ENCODE data around the gene INAFM1.
"Not testable (repeated sequence)": the region's sequence is repeated elsewhere in the genome, so short reads cannot be mapped to it uniquely, and the experiment has no call there.

The INAFM1 gene

GRCh38 chr19:47256693-47257410, 17.8 kb upstream of the INAFM1 start:
- H3K27ac Mint-ChIP-seq: peak overlapping the region; percentile 99
- H3K4me1 Mint-ChIP-seq: peaks cover 47% of the 10 kb centered on the region
- peak overlapping the region; percentile 95 for H3K4me3 Mint-ChIP-seq
- peaks cover 60% of the 10 kb centered on the region for H3K36me3 Mint-ChIP-seq
- no peaks in the 10 kb centered on the region for H3K9me3 Mint-ChIP-seq
- peak; percentile 89 for ATAC-seq
- peak; percentile 100 for DNase-seq (ENCODE audit: low spot score in 2 of 2)

GRCh38 chr19:47257411-47258169, 17.1 kb upstream of the INAFM1 start:
- H3K4me3 Mint-ChIP-seq: peak overlapping the region; percentile 95
- H3K36me3 Mint-ChIP-seq: peaks cover 68% of the 10 kb centered on the region
- peaks cover 47% of the 10 kb centered on the region for H3K4me1 Mint-ChIP-seq
- no peaks in the 10 kb centered on the region for H3K9me3 Mint-ChIP-seq
- no peak for DNase-seq (ENCODE audit: low spot score in 2 of 2)
- peak overlapping the region; percentile 99 for H3K27ac Mint-ChIP-seq
- peak; percentile 1 for ATAC-seq

GRCh38 chr19:47258434-47258833, 16.3 kb upstream of the INAFM1 start:
- Mint-ChIP-seq H3K4me3 (peak overlapping the region; percentile 95), H3K36me3 (peaks cover 76% of the 10 kb centered on the region), H3K27ac (peak overlapping the region; percentile 99), H3K4me1 (peaks cover 47% of the 10 kb centered on the region), H3K9me3 (no peaks in the 10 kb centered on the region)
- ATAC-seq (no peak), DNase-seq (ENCODE audit: low spot score in 2 of 2) (no peak)

GRCh38 chr19:47258895-47259555, 15.7 kb upstream of the INAFM1 start:
- peak overlapping the region; percentile 99 for H3K27ac Mint-ChIP-seq

GRCh38 chr19:47260476-47260875, 14.2 kb upstream of the INAFM1 start:
- DNase-seq (ENCODE audit: low spot score in 2 of 2) (no peak), ATAC-seq (no peak)
- peak overlapping the region; percentile 99 for H3K27ac Mint-ChIP-seq
- no peaks in the 10 kb centered on the region for H3K9me3 Mint-ChIP-seq
- H3K4me3 Mint-ChIP-seq: no peak overlapping the region
- H3K4me1 Mint-ChIP-seq: peaks cover 47% of the 10 kb centered on the region
- peaks cover 95% of the 10 kb centered on the region for H3K36me3 Mint-ChIP-seq

More at GRCh38 chr19:47258895-47259555, 15.7 kb upstream of the INAFM1 start:
- ATAC-seq: no peak
- no peak for DNase-seq (ENCODE audit: low spot score in 2 of 2)
- Mint-ChIP-seq H3K4me1 (peaks cover 47% of the 10 kb centered on the region), H3K36me3 (peaks cover 81% of the 10 kb centered on the region), H3K9me3 (no peaks in the 10 kb centered on the region), H3K4me3 (peak overlapping the region; percentile 95)

GRCh38 chr19:47261946-47262793, 12.5 kb upstream of the INAFM1 start:
- H3K4me3 Mint-ChIP-seq; H3K9me3 Mint-ChIP-seq; DNase-seq (ENCODE audit: low spot score in 2 of 2): not testable (repeated sequence)
- Mint-ChIP-seq H3K36me3 (peaks cover 98% of the 10 kb centered on the region), H3K27ac (peak overlapping the region; percentile 17), H3K4me1 (peaks cover 38% of the 10 kb centered on the region)
- peak; percentile 8 for ATAC-seq

- Mint-ChIP-seq H3K27ac (no peak overlapping the region), H3K36me3 (peaks cover 95% of the 10 kb centered on the region), H3K4me3 (no peak overlapping the region), H3K4me1 (peaks cover 14% of the 10 kb centered on the region), H3K9me3 (no peaks in the 10 kb centered on the region)
- no peak for ATAC-seq
- DNase-seq (ENCODE audit: low spot score in 2 of 2): no peak
Measured at GRCh38 chr19:47264629-47265028, 10.1 kb upstream of the INAFM1 start.

GRCh38 chr19:47266401-47266941, 8.2 kb upstream of the INAFM1 start:
- ATAC-seq (no peak), DNase-seq (ENCODE audit: low spot score in 2 of 2) (no peak)
- Mint-ChIP-seq H3K4me3 (no peak overlapping the region), H3K9me3 (no peaks in the 10 kb centered on the region), H3K27ac (no peak overlapping the region), H3K4me1 (no peaks in the 10 kb centered on the region), H3K36me3 (peaks cover 95% of the 10 kb centered on the region)

GRCh38 chr19:47267350-47267759, 7.3 kb upstream of the INAFM1 start:
- H3K9me3 Mint-ChIP-seq: no peaks in the 10 kb centered on the region
- peaks cover 90% of the 10 kb centered on the region for H3K36me3 Mint-ChIP-seq
- H3K4me1 Mint-ChIP-seq: peaks cover 6% of the 10 kb centered on the region
- ATAC-seq: no peak
- H3K27ac Mint-ChIP-seq: no peak overlapping the region
- no peak for DNase-seq (ENCODE audit: low spot score in 2 of 2)
- H3K4me3 Mint-ChIP-seq: no peak overlapping the region

GRCh38 chr19:47268028-47268427, 6.7 kb upstream of the INAFM1 start:
- Mint-ChIP-seq H3K27ac (no peak overlapping the region), H3K4me1 (peaks cover 13% of the 10 kb centered on the region), H3K9me3 (no peaks in the 10 kb centered on the region), H3K4me3 (no peak overlapping the region), H3K36me3 (peaks cover 90% of the 10 kb centered on the region)
- DNase-seq (ENCODE audit: low spot score in 2 of 2): no peak
- no peak for ATAC-seq

- Mint-ChIP-seq H3K36me3 (peaks cover 91% of the 10 kb centered on the region), H3K27ac (no peak overlapping the region), H3K4me3 (no peak overlapping the region), H3K9me3 (no peaks in the 10 kb centered on the region), H3K4me1 (peaks cover 14% of the 10 kb centered on the region)
- ATAC-seq (no peak), DNase-seq (ENCODE audit: low spot score in 2 of 2) (no peak)
Measured at GRCh38 chr19:47269596-47269995, 5.1 kb upstream of the INAFM1 start.

GRCh38 chr19:47270408-47270807, 4.3 kb upstream of the INAFM1 start:
- ATAC-seq (no peak), DNase-seq (ENCODE audit: low spot score in 2 of 2) (no peak)
- Mint-ChIP-seq H3K27ac (peak overlapping the region; percentile 30), H3K4me1 (peaks cover 18% of the 10 kb centered on the region), H3K36me3 (peaks cover 88% of the 10 kb centered on the region), H3K4me3 (no peak overlapping the region), H3K9me3 (no peaks in the 10 kb centered on the region)

- H3K36me3 Mint-ChIP-seq: peaks cover 85% of the 10 kb centered on the region
- ATAC-seq (no peak), DNase-seq (ENCODE audit: low spot score in 2 of 2) (no peak)
- H3K4me3 Mint-ChIP-seq: peak overlapping the region; percentile 94
- no peaks in the 10 kb centered on the region for H3K9me3 Mint-ChIP-seq
- H3K4me1 Mint-ChIP-seq: peaks cover 25% of the 10 kb centered on the region
- H3K27ac Mint-ChIP-seq: peak overlapping the region; percentile 97
Measured at GRCh38 chr19:47271949-47272348, 2.7 kb upstream of the INAFM1 start.

- Mint-ChIP-seq H3K4me3 (peak overlapping the region; percentile 94), H3K4me1 (peaks cover 27% of the 10 kb centered on the region), H3K36me3 (peaks cover 77% of the 10 kb centered on the region), H3K27ac (peak overlapping the region; percentile 97), H3K9me3 (no peaks in the 10 kb centered on the region)
- DNase-seq (ENCODE audit: low spot score in 2 of 2) (no peak), ATAC-seq (no peak)
Measured at GRCh38 chr19:47272448-47273312, 2.0 kb upstream of the INAFM1 start.
